ENCODE measurements around the gene WDR74. TPM values are rescaled to one million over a fixed set of nuclear protein-coding genes. Genes with fewer than 3 reads are reported as not detected.
A peak's percentile ranks its signal among the peaks of the same experiment; 100 is the strongest.

Gene WDR74
- total and polyA plus RNA-seq, 2 of the 13 experiments (the other 11 are each of a cell fraction or from before 2014, with no cell fraction given), result 77.0 to 83.3 TPM

- TF ChIP-seq ZBTB1 (CRISPR knock-in tag; IDR thresholded peaks at IDR 0.05; ENCODE audit: borderline replicate concordance), result no peak
- TF ChIP-seq SIN3B (IDR thresholded peaks at IDR 0.05; ENCODE audit: low read length), result peak; percentile 97
- no peak for TF ChIP-seq PTBP1 (IDR thresholded peaks at IDR 0.05; ENCODE audit: low read depth, low read length, poor library complexity, severe bottlenecking)
- no peak for TF ChIP-seq MAFG (CRISPR knock-in tag; IDR thresholded peaks at IDR 0.05)
- TF ChIP-seq ZNF749 (CRISPR knock-in tag; IDR thresholded peaks at IDR 0.05; ENCODE audit: borderline replicate concordance), result no peak
- TF ChIP-seq CAMTA2 (CRISPR knock-in tag; IDR thresholded peaks at IDR 0.05; ENCODE audit: borderline replicate concordance), result no peak
- peak; percentile 27; the same call in 1 of the 2 replicates for TF ChIP-seq CTCF (CRISPR knock-in tag; IDR thresholded peaks at IDR 0.05)
- TF ChIP-seq TOE1 (CRISPR knock-in tag; IDR thresholded peaks at IDR 0.05), result no peak; the same call in 1 of the 2 replicates
- TF ChIP-seq ERF (CRISPR knock-in tag; IDR thresholded peaks at IDR 0.05), result peak; percentile 94
- TF ChIP-seq MED1 (CRISPR knock-in tag; IDR thresholded peaks at IDR 0.05), result peak; percentile 88
- peak; percentile 31; the same call in 1 of the 2 replicates for TF ChIP-seq HNF4A (CRISPR knock-in tag; IDR thresholded peaks at IDR 0.05)
- 0 out of 2 replicates have a peak, but pooled peaks have one; percentile 62 for TF ChIP-seq CHCHD3 (CRISPR knock-in tag; IDR thresholded peaks at IDR 0.05)
- peak; percentile 81; the same call in 1 of the 2 replicates for TF ChIP-seq NFKB2 (CRISPR knock-in tag; IDR thresholded peaks at IDR 0.05; ENCODE audit: borderline replicate concordance)
- TF ChIP-seq CBX1 (IDR thresholded peaks at IDR 0.05; ENCODE audit: low read depth), result peak; percentile 66
- peak; percentile 79; the same call in 1 of the 2 replicates for TF ChIP-seq ZNF782 (CRISPR knock-in tag; IDR thresholded peaks at IDR 0.05; ENCODE audit: borderline replicate concordance)
- TF ChIP-seq ZNF382 (CRISPR knock-in tag; IDR thresholded peaks at IDR 0.05; ENCODE audit: borderline replicate concordance), result no peak
- TF ChIP-seq ZNF572 (CRISPR knock-in tag; IDR thresholded peaks at IDR 0.05), result peak; percentile 48; the same call in 1 of the 2 replicates
- TF ChIP-seq IRF9 (CRISPR knock-in tag; IDR thresholded peaks at IDR 0.05; ENCODE audit: borderline replicate concordance), result peak; percentile 94; the same call in 1 of the 2 replicates
- no peak for TF ChIP-seq ZNF260 (CRISPR knock-in tag; IDR thresholded peaks at IDR 0.05; ENCODE audit: borderline replicate concordance, low read depth)
- TF ChIP-seq KLF12 (CRISPR knock-in tag; IDR thresholded peaks at IDR 0.05; ENCODE audit: borderline replicate concordance), result no peak
- no peak for TF ChIP-seq GLI4 (CRISPR knock-in tag; IDR thresholded peaks at IDR 0.05; ENCODE audit: borderline replicate concordance)
- TF ChIP-seq ZFP41 (CRISPR knock-in tag; IDR thresholded peaks at IDR 0.05; ENCODE audit: borderline replicate concordance), result no peak
- peak; percentile 78 for TF ChIP-seq ZNF800 (CRISPR knock-in tag; IDR thresholded peaks at IDR 0.05)
- no peak for TF ChIP-seq TAF15 (IDR thresholded peaks at IDR 0.05; ENCODE audit: low read depth, low read length, poor library complexity, severe bottlenecking)
- TF ChIP-seq ATM (IDR thresholded peaks at IDR 0.05; ENCODE audit: borderline replicate concordance), result no peak
Measured at GRCh38 chr11:62839050-62839945, at the start of gene WDR74 (continued).

Data from HepG2 (cell line).